ENCODE results near the gene RFPL3. TPM values are rescaled to one million over a fixed set of nuclear protein-coding genes. Genes with fewer than 3 reads are reported as not detected.

RFPL3 gene
- total and polyA plus RNA-seq, 10 of the 15 experiments (the other 5 are each of a cell fraction or from before 2014, with no cell fraction given) = not detected

GRCh38 chr22:32385681-32386080 lies 28.0 kb downstream of the RFPL3 start (continued):
- no peak for TF ChIP-seq PBX3 (IDR thresholded peaks at IDR 0.05; ENCODE audit: insufficient replicate concordance, low read depth, low read length)
- no peak for TF ChIP-seq ASH2L (IDR thresholded peaks at IDR 0.05; ENCODE audit: borderline replicate concordance, low read depth)

- no peak for TF ChIP-seq CREB1 (IDR thresholded peaks at IDR 0.05; ENCODE audit: low read depth)
- TF ChIP-seq, protein P1, sequence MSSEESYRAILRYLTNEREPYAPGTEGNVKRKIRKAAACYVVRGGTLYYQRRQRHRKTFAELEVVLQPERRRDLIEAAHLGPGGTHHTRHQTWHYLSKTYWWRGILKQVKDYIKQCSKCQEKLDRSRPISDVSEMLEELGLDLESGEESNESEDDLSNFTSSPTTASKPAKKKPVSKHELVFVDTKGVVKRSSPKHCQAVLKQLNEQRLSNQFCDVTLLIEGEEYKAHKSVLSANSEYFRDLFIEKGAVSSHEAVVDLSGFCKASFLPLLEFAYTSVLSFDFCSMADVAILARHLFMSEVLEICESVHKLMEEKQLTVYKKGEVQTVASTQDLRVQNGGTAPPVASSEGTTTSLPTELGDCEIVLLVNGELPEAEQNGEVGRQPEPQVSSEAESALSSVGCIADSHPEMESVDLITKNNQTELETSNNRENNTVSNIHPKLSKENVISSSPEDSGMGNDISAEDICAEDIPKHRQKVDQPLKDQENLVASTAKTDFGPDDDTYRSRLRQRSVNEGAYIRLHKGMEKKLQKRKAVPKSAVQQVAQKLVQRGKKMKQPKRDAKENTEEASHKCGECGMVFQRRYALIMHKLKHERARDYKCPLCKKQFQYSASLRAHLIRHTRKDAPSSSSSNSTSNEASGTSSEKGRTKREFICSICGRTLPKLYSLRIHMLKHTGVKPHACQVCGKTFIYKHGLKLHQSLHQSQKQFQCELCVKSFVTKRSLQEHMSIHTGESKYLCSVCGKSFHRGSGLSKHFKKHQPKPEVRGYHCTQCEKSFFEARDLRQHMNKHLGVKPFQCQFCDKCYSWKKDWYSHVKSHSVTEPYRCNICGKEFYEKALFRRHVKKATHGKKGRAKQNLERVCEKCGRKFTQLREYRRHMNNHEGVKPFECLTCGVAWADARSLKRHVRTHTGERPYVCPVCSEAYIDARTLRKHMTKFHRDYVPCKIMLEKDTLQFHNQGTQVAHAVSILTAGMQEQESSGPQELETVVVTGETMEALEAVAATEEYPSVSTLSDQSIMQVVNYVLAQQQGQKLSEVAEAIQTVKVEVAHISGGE (CRISPR knock-in tag; IDR thresholded peaks at IDR 0.05) = no peak
- TF ChIP-seq, protein P2, sequence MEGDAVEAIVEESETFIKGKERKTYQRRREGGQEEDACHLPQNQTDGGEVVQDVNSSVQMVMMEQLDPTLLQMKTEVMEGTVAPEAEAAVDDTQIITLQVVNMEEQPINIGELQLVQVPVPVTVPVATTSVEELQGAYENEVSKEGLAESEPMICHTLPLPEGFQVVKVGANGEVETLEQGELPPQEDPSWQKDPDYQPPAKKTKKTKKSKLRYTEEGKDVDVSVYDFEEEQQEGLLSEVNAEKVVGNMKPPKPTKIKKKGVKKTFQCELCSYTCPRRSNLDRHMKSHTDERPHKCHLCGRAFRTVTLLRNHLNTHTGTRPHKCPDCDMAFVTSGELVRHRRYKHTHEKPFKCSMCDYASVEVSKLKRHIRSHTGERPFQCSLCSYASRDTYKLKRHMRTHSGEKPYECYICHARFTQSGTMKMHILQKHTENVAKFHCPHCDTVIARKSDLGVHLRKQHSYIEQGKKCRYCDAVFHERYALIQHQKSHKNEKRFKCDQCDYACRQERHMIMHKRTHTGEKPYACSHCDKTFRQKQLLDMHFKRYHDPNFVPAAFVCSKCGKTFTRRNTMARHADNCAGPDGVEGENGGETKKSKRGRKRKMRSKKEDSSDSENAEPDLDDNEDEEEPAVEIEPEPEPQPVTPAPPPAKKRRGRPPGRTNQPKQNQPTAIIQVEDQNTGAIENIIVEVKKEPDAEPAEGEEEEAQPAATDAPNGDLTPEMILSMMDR (IDR thresholded peaks at IDR 0.05 in 2 of 3, conservative IDR thresholded peaks at IDR 0.05 in 1 of 3; ENCODE audit: control insufficient read depth in 2 of 3, extremely low read depth in 1 of 3, insufficient read depth in 1 of 3, low read depth in 3 of 3, low read length in 3 of 3) = peak in 1 of 3 experiments; percentile 34; a peak in 2 of 6 replicates
- ChIA-PET SMC1A (ENCODE audit: uncharacterized antibody, unreplicated experiment) (no interaction called here), POLR2A (interaction anchor here (0.7 kb wide), 1 partner anchor 53 kb away, joined by 3 read pairs; no protein-coding TSS in a partner anchor), CTCF (interaction anchor here (0.9 to 1.4 kb wide), 4 partner anchors 9 to 54 kb away, joined by 3 to 6 read pairs (median 3); no protein-coding TSS in a partner anchor), RAD21 (ENCODE audit: unreplicated experiment) (no interaction called here)
- Histone ChIP-seq H3K27ac (ENCODE audit: control insufficient read depth, insufficient read depth) (no peak overlapping the region), H4K20me1 (ENCODE audit: control insufficient read depth, insufficient read depth) (no peaks in the 10 kb centered on the region), H3K4me2 (ENCODE audit: control insufficient read depth, insufficient read depth) (no peak overlapping the region), H3K36me3 (ENCODE audit: control insufficient read depth in 2 of 2, insufficient read depth in 2 of 2, low read length in 1 of 2) (peaks cover 21 to 30% of the 10 kb centered on the region in 2 experiments), H3K79me2 (ENCODE audit: control insufficient read depth, insufficient read depth, low read length) (no peaks in the 10 kb centered on the region), H3K9me3 (replicated peaks; ENCODE audit: control insufficient read depth, insufficient read depth, low read length) (no peaks in the 10 kb centered on the region), H3K4me1 (ENCODE audit: control insufficient read depth, insufficient read depth, low read length) (no peaks in the 10 kb centered on the region), H3K9ac (ENCODE audit: control insufficient read depth, insufficient read depth, low read length) (no peak overlapping the region), H2AFZ (ENCODE audit: control insufficient read depth, low read depth, low read length) (no peak overlapping the region), H3K27me3 (replicated peaks in 1 of 2; ENCODE audit: control insufficient read depth in 2 of 2, insufficient read depth in 2 of 2, low read length in 1 of 2) (no peaks in the 10 kb centered on the region), H3K4me3 (no peak overlapping the region)
- 78% methylated on average over 4 of the region's 4 CpGs for WGBS (ENCODE audit: insufficient coverage, insufficient replicate concordance, low lambda C conversion rate, missing lambda C conversion rate)
- BruUV-seq (replicated peaks) = no TSS peak
- DNase-seq (ENCODE audit: low read depth, low spot score) (no peak), ATAC-seq (no peak; the same call in 2 of the 3 replicates), FAIRE-seq (no peak)
- intact Hi-C loops (cut with micrococcal nuclease; ENCODE audit: unreplicated experiment) (no loop called here), in situ Hi-C loops (cut with MboI) (no loop called here)
Observed at GRCh38 chr22:32389685-32390084, 32.0 kb downstream of the RFPL3 start.

Data from GM12878 (cell line).